HepG2 (cell line): ENCODE measurements around the gene CHDH. TPM values are rescaled to one million over a fixed set of nuclear protein-coding genes. Genes with fewer than 3 reads are reported as not detected.
A peak's percentile ranks its signal among the peaks of the same experiment; 100 is the strongest.

ENCODE experiments used
- CREB1 ChIP-seq, 2 experiments: fragments of 450-650 bp in 1 of 2; IDR thresholded peaks; 2 replicates each; pipeline ENCODE4 v1.6.1; 2016 to 2017; ENCODE audit warnings: control low read depth in 1 of 2, mild to moderate bottlenecking in 1 of 2, missing compliant biosample characterization in 1 of 2, missing genetic modification characterization in 1 of 2
- CREM ChIP-seq, 2 experiments: sonication (generic) in 1 of 2; formaldehyde crosslinking in 1 of 2; IDR thresholded peaks; 2 replicates each; pipeline versions ENCODE4 v1.4.0 to v1.6.1; 2016 to 2020; ENCODE audit warnings: antibody characterized with exemption in 1 of 2, mild to moderate bottlenecking in 1 of 2, missing genetic modification reagents in 1 of 2
- EHMT2 ChIP-seq: fragments of 200-600 bp; sonication (generic); IDR thresholded peaks from 2 replicates; pipeline ENCODE4 v1.7.0; 2017; ENCODE audit warnings: antibody characterized with exemption, low read depth, low read length, borderline replicate concordance
- HOXD1 ChIP-seq: sonication (generic); formaldehyde crosslinking; IDR thresholded peaks from 2 replicates; pipeline ENCODE4 v1.5.0; 2020; ENCODE audit warnings: missing genetic modification reagents
- MEIS2 ChIP-seq: sonication (generic); formaldehyde crosslinking; IDR thresholded peaks from 2 replicates; pipeline ENCODE4 v1.9.0; 2021; ENCODE audit warnings: mild to moderate bottlenecking, missing genetic modification reagents
- PAX8 ChIP-seq: sonication (generic); formaldehyde crosslinking; IDR thresholded peaks from 2 replicates; pipeline ENCODE4 v1.8.0; 2022; ENCODE audit warnings: mild to moderate bottlenecking, missing genetic modification reagents, borderline replicate concordance
- YY1 ChIP-seq: IDR thresholded peaks from 2 replicates; pipeline ENCODE4 v1.6.1; 2011; ENCODE audit warnings: low read length, low read depth, moderate library complexity, mild to moderate bottlenecking; ENCODE audit not compliant: insufficient read depth, insufficient replicate concordance
- ZFY ChIP-seq: sonication (generic); formaldehyde crosslinking; IDR thresholded peaks from 2 replicates; pipeline ENCODE4 v1.4.0; 2020; ENCODE audit warnings: missing genetic modification reagents
- ZNF768 ChIP-seq: sonication (generic); formaldehyde crosslinking; IDR thresholded peaks from 2 replicates; pipeline ENCODE4 v1.4.0; 2020; ENCODE audit warnings: missing genetic modification reagents
- polyA plus RNA-seq, 8 experiments: library from polyadenylated mRNA; depleted of rRNA in 3 of 8; stranded (reverse) in 7 of 8; unstranded in 1 of 8; fragments of >200 nt; fragmentation: Illumina TruSeq in 4 of 8; extraction: Trizol in 4 of 8; gene quantifications; 2 replicates each; pipeline versions ENCODE4 v1.2.1 to v1.2.3, GENCODE V29; 2011 to 2016; ENCODE audit warnings: low read depth in 4 of 8, missing spikeins in 1 of 8, mixed read lengths in 1 of 8; ENCODE audit not compliant: insufficient read depth in 1 of 8
- total RNA-seq, 5 experiments: library from RNA; depleted of rRNA; stranded (reverse); fragments of >200 nt; fragmentation: Illumina TruSeq; extraction: Trizol; gene quantifications; 2 replicates each; pipeline ENCODE4 v1.2.3, GENCODE V29; 2016; ENCODE audit warnings: low read depth in 1 of 5
- TF ChIP-seq, protein P1 (sequence below): sonication (generic); formaldehyde crosslinking; IDR thresholded peaks from 2 replicates; pipeline ENCODE4 v1.8.0; 2022; ENCODE audit warnings: mild to moderate bottlenecking, missing genetic modification reagents; ENCODE audit not compliant: insufficient replicate concordance
- TF ChIP-seq, protein P2 (sequence below): sonication (generic); formaldehyde crosslinking; IDR thresholded peaks from 2 replicates; pipeline ENCODE4 v1.4.0; 2020; ENCODE audit warnings: missing genetic modification reagents
- TF ChIP-seq, protein P3 (sequence below): IDR thresholded peaks from 2 replicates; pipeline ENCODE4 v1.6.1; 2016; ENCODE audit warnings: missing genetic modification reagents, missing compliant biosample characterization
- TF ChIP-seq, protein P4 (sequence below): sonication (generic); formaldehyde crosslinking; IDR thresholded peaks from one replicate; pipeline ENCODE4 v1.5.1; 2020; ENCODE audit warnings: mild to moderate bottlenecking, missing genetic modification reagents; ENCODE audit errors: not compliant biosample characterization

CHDH gene
- total and polyA plus RNA-seq, 2 of the 13 experiments (the other 11 are each of a cell fraction or from before 2014, with no cell fraction given) = 28.1 to 48.9 TPM

DNA sequence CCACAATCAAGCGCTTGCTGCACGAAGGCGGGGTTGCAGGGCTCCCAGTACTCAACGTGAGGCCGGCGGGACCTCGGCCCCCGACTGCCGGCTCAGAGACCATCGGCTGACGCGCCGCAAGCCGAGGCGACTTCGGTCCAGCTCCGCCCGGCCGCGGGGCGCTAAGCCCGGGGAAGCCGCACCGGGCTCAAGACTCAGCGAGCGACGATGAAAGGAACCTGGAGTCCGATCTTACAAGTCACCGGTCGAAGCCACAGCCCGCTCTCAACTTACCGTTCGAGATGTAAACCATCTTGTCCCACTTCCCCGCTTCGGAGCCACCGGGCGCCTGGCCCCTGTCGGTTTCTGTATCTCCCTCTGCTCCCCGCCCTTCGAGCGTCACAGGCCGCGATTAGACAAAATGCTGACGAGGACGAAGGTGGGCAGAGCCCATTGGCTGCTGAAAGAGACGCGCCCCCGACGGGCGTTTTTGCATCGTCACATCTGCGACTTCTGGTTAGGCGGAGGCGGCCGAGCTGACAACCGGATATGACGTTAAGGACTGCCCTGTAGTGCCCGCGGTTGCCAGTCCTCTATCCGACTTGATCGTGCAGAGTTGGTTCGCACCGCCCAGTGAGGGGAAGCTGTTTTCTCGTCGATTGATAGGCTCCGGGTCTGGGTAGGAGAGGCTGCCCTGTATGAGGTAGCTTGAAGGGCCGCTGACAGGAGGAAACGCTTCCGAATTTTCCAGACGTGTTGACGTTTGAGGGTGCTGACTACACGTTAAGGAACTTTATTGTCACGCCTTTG is 45.5 kb upstream of the CHDH start, which contains the start of gene SELENOK (continued):
- TF ChIP-seq, protein P1, sequence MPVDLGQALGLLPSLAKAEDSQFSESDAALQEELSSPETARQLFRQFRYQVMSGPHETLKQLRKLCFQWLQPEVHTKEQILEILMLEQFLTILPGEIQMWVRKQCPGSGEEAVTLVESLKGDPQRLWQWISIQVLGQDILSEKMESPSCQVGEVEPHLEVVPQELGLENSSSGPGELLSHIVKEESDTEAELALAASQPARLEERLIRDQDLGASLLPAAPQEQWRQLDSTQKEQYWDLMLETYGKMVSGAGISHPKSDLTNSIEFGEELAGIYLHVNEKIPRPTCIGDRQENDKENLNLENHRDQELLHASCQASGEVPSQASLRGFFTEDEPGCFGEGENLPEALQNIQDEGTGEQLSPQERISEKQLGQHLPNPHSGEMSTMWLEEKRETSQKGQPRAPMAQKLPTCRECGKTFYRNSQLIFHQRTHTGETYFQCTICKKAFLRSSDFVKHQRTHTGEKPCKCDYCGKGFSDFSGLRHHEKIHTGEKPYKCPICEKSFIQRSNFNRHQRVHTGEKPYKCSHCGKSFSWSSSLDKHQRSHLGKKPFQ (CRISPR knock-in tag) = peak; percentile 12
- TF ChIP-seq, protein P2, sequence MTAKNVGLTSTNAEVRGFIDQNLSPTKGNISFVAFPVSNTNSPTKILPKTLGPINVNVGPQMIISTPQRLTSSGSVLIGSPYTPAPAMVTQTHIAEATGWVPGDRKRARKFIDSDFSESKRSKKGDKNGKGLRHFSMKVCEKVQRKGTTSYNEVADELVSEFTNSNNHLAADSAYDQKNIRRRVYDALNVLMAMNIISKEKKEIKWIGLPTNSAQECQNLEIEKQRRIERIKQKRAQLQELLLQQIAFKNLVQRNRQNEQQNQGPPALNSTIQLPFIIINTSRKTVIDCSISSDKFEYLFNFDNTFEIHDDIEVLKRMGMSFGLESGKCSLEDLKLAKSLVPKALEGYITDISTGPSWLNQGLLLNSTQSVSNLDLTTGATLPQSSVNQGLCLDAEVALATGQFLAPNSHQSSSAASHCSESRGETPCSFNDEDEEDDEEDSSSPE (CRISPR knock-in tag) = peak; percentile 56
- TF ChIP-seq ZNF768 (CRISPR knock-in tag) (peak; percentile 23; the same call in 1 of the 2 replicates), MEIS2 (peak; percentile 78; the same call in 1 of the 2 replicates), PAX8 (0 out of 2 replicates have a peak, but pooled peaks have one; percentile 44), ZFY (CRISPR knock-in tag) (peak; percentile 63; the same call in 1 of the 2 replicates), HOXD1 (peak; percentile 24; the same call in 1 of the 2 replicates), CREB1 (IDR thresholded peaks at IDR 0.05) (peak; percentile 99), CREB1 (CRISPR knock-in tag; IDR thresholded peaks at IDR 0.05) (peak; percentile 99), CREM (IDR thresholded peaks at IDR 0.05) (peak; percentile 99), CREM (CRISPR knock-in tag; IDR thresholded peaks at IDR 0.05) (peak; percentile 66; the same call in 1 of the 2 replicates), YY1 (peak; percentile 81), EHMT2 (0 out of 2 replicates have a peak, but pooled peaks have one; percentile 43)
- TF ChIP-seq, protein P3, sequence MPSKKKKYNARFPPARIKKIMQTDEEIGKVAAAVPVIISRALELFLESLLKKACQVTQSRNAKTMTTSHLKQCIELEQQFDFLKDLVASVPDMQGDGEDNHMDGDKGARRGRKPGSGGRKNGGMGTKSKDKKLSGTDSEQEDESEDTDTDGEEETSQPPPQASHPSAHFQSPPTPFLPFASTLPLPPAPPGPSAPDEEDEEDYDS (CRISPR knock-in tag) = peak; percentile 67; the same call in 1 of the 2 replicates
- TF ChIP-seq, protein P4, sequence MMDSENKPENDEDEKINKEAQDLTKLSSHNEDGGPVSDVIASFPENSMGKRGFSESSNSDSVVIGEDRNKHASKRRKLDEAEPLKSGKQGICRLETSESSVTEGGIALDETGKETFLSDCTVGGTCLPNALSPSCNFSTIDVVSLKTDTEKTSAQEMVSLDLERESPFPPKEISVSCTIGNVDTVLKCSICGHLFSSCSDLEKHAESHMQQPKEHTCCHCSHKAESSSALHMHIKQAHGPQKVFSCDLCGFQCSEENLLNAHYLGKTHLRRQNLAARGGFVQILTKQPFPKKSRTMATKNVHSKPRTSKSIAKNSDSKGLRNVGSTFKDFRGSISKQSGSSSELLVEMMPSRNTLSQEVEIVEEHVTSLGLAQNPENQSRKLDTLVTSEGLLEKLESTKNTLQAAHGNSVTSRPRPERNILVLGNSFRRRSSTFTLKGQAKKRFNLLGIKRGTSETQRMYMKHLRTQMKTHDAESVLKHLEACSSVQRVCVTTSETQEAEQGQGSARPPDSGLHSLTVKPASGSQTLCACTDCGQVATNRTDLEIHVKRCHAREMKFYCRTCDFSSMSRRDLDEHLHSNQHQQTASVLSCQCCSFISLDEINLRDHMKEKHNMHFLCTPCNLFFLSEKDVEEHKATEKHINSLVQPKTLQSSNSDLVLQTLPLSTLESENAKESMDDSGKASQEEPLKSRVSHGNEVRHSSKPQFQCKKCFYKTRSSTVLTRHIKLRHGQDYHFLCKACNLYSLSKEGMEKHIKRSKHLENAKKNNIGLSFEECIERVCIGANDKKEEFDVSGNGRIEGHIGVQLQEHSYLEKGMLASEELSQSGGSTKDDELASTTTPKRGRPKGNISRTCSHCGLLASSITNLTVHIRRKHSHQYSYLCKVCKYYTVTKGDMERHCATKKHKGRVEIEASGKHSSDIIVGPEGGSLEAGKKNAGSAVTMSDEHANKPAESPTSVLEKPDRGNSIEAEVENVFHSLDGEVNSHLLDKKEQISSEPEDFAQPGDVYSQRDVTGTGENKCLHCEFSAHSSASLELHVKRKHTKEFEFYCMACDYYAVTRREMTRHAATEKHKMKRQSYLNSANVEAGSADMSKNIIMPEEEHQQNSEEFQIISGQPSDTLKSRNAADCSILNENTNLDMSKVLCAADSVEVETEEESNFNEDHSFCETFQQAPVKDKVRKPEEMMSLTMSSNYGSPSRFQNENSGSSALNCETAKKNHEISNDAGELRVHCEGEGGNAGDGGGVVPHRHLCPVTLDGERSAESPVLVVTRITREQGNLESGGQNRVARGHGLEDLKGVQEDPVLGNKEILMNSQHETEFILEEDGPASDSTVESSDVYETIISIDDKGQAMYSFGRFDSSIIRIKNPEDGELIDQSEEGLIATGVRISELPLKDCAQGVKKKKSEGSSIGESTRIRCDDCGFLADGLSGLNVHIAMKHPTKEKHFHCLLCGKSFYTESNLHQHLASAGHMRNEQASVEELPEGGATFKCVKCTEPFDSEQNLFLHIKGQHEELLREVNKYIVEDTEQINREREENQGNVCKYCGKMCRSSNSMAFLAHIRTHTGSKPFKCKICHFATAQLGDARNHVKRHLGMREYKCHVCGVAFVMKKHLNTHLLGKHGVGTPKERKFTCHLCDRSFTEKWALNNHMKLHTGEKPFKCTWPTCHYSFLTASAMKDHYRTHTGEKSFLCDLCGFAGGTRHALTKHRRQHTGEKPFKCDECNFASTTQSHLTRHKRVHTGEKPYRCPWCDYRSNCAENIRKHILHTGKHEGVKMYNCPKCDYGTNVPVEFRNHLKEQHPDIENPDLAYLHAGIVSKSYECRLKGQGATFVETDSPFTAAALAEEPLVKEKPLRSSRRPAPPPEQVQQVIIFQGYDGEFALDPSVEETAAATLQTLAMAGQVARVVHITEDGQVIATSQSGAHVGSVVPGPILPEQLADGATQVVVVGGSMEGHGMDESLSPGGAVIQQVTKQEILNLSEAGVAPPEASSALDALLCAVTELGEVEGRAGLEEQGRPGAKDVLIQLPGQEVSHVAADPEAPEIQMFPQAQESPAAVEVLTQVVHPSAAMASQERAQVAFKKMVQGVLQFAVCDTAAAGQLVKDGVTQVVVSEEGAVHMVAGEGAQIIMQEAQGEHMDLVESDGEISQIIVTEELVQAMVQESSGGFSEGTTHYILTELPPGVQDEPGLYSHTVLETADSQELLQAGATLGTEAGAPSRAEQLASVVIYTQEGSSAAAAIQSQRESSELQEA (CRISPR knock-in tag) = no peak
